ENCODE results near the gene CGB1. TPM values are rescaled to one million over a fixed set of nuclear protein-coding genes. Genes with fewer than 3 reads are reported as not detected.
A peak's percentile ranks its signal among the peaks of the same experiment; 100 is the strongest.

CGB1 gene
- polyA plus RNA-seq, 1 of the 3 experiments (the other 2 are of a cell fraction), result not detected

DNA sequence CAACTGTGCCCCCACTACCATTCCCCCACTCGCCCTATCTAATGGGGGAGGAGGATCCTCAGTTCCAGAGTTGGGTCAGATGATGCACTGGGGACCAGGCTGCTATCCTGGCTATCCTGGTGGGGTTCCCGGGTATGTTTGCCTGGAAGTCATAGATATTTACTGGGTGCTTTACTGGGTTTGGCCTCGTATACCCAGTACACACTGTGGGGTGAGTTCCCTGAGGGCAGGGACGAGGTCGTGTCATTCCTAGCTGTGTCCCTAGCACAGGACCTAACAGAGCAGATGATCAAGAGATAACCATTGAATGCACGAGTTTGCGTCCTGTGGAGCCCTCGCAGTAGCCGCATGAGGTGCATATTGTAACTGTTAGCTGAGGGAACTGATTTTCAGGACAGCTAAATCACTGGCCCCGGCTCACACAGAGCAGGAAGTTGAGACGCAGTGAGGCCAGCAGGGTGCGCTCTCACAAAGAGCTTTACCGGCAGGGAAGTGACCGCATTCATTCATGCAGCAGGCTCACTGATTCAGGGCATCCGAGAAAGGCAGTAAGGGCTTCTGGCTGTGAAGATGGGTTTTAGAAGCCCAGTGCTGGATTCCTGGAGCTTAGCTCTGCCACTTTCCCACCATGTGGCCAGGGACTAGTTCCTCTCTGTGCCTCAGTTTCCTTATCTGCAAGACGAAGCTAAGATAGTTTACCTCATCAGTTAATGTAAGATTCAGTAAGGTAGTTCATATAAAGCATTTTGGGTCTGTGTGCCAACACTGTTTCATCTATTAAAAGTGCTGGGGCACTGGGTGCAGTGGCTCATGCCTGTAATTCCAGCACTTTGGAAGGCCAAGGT, 37.0 kb downstream of the CGB1 start:
- H3F3A ChIP-seq (replicated peaks; ENCODE audit: insufficient read depth), result no peaks in the 10 kb centered on the region
- TF ChIP-seq NFIC (IDR thresholded peaks at IDR 0.05; ENCODE audit: borderline replicate concordance) (no peak), RAD21 (IDR thresholded peaks at IDR 0.05; ENCODE audit: low read length) (peak; percentile 39)
- TF ChIP-seq, protein P1, sequence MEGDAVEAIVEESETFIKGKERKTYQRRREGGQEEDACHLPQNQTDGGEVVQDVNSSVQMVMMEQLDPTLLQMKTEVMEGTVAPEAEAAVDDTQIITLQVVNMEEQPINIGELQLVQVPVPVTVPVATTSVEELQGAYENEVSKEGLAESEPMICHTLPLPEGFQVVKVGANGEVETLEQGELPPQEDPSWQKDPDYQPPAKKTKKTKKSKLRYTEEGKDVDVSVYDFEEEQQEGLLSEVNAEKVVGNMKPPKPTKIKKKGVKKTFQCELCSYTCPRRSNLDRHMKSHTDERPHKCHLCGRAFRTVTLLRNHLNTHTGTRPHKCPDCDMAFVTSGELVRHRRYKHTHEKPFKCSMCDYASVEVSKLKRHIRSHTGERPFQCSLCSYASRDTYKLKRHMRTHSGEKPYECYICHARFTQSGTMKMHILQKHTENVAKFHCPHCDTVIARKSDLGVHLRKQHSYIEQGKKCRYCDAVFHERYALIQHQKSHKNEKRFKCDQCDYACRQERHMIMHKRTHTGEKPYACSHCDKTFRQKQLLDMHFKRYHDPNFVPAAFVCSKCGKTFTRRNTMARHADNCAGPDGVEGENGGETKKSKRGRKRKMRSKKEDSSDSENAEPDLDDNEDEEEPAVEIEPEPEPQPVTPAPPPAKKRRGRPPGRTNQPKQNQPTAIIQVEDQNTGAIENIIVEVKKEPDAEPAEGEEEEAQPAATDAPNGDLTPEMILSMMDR (IDR thresholded peaks at IDR 0.05), result peak; percentile 66
- ChIA-PET CTCF (interaction anchor here (0.5 to 5.4 kb wide), 21 partner anchors 9 to 198 kb away, joined by 3 to 68 read pairs (median 4); partner anchors contain the start of genes KCNA7 and LIN7B), POLR2A (interaction anchor here (0.6 to 1.2 kb wide), 2 partner anchors 9 to 490 kb away, joined by 3 read pairs; no protein-coding TSS in a partner anchor)
- H3K9ac ChIP-seq, result no peak overlapping the region
- peak; percentile 65 for DNase-seq
- no peaks in the 10 kb centered on the region for H4K20me1 ChIP-seq (ENCODE audit: insufficient read depth)
- H3K79me2 ChIP-seq (ENCODE audit: insufficient read depth), result peaks cover 78% of the 10 kb centered on the region
- 84% methylated on average over 13 of the region's 16 CpGs for WGBS (ENCODE audit: low lambda C conversion rate)
- H3K9me2 ChIP-seq, result no peaks in the 10 kb centered on the region
- peaks cover 10 to 14% of the 10 kb centered on the region in 2 experiments for H3K36me3 ChIP-seq (replicated peaks in 1 of 2; ENCODE audit: control insufficient read depth in 1 of 2, insufficient read depth in 2 of 2, low read length in 1 of 2)
- H3K9me3 ChIP-seq, result no peaks in the 10 kb centered on the region
- H2AFZ ChIP-seq (ENCODE audit: low read depth), result no peak overlapping the region
- H3K27ac ChIP-seq (ENCODE audit: low read depth in 2 of 2, low read length in 1 of 2), result no peak overlapping the region
- no peaks in the 10 kb centered on the region for H3K27me3 ChIP-seq (ENCODE audit: insufficient read depth)
- H3K4me2 ChIP-seq, result no peak overlapping the region
- no peak overlapping the region; a peak in 1 of 4 replicates for H3K4me3 ChIP-seq (ENCODE audit: low read depth in 2 of 2, low read length in 1 of 2)
- peaks cover 0 to 7% of the 10 kb centered on the region in 2 experiments; a peak in 1 of 4 replicates for H3K4me1 ChIP-seq (ENCODE audit: control insufficient read depth in 1 of 2, insufficient read depth in 2 of 2, low read depth in 1 of 2, low read length in 1 of 2)

DNA sequence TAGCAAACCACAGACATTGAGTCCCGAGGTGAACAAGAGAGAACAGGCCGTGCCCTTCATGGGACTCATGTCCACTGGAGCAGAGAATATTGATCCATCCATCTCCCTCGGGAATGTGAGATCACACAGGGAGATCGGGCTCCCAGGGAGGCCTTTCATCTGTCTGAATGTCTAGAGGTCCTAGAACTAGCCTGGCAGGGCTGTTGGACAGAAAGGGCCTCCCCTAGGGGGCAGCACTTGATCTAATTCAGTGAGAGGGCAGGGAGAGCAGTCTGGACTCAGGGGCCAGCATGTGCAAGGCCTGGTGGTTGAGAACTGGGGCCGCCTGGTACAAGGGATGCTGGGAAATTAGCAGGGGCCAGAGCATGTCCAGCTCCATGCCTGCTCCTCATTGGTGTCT, 38.7 kb downstream of the CGB1 start:
- Histone ChIP-seq H3F3A (replicated peaks; ENCODE audit: insufficient read depth) (peaks cover 3% of the 10 kb centered on the region), H3K4me2 (no peak overlapping the region), H3K9me2 (no peaks in the 10 kb centered on the region), H4K20me1 (ENCODE audit: insufficient read depth) (no peaks in the 10 kb centered on the region), H3K79me2 (ENCODE audit: insufficient read depth) (peaks cover 88% of the 10 kb centered on the region), H3K27ac (ENCODE audit: low read depth in 2 of 2, low read length in 1 of 2) (no peak overlapping the region), H2AFZ (ENCODE audit: low read depth) (no peak overlapping the region), H3K9me3 (no peaks in the 10 kb centered on the region), H3K9ac (no peak overlapping the region), H3K4me1 (ENCODE audit: control insufficient read depth in 1 of 2, insufficient read depth in 2 of 2, low read depth in 1 of 2, low read length in 1 of 2) (peaks cover 0 to 10% of the 10 kb centered on the region in 2 experiments; a peak in 1 of 4 replicates), H3K36me3 (replicated peaks in 1 of 2; ENCODE audit: control insufficient read depth in 1 of 2, insufficient read depth in 2 of 2, low read length in 1 of 2) (peaks cover 0 to 5% of the 10 kb centered on the region in 2 experiments), H3K27me3 (ENCODE audit: insufficient read depth) (no peaks in the 10 kb centered on the region), H3K4me3 (ENCODE audit: low read depth in 2 of 2, low read length in 1 of 2) (no peak overlapping the region; a peak in 1 of 4 replicates)
- TF ChIP-seq, protein P1 (IDR thresholded peaks at IDR 0.05), result peak; percentile 71
- TF ChIP-seq, protein P2, sequence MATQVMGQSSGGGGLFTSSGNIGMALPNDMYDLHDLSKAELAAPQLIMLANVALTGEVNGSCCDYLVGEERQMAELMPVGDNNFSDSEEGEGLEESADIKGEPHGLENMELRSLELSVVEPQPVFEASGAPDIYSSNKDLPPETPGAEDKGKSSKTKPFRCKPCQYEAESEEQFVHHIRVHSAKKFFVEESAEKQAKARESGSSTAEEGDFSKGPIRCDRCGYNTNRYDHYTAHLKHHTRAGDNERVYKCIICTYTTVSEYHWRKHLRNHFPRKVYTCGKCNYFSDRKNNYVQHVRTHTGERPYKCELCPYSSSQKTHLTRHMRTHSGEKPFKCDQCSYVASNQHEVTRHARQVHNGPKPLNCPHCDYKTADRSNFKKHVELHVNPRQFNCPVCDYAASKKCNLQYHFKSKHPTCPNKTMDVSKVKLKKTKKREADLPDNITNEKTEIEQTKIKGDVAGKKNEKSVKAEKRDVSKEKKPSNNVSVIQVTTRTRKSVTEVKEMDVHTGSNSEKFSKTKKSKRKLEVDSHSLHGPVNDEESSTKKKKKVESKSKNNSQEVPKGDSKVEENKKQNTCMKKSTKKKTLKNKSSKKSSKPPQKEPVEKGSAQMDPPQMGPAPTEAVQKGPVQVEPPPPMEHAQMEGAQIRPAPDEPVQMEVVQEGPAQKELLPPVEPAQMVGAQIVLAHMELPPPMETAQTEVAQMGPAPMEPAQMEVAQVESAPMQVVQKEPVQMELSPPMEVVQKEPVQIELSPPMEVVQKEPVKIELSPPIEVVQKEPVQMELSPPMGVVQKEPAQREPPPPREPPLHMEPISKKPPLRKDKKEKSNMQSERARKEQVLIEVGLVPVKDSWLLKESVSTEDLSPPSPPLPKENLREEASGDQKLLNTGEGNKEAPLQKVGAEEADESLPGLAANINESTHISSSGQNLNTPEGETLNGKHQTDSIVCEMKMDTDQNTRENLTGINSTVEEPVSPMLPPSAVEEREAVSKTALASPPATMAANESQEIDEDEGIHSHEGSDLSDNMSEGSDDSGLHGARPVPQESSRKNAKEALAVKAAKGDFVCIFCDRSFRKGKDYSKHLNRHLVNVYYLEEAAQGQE (IDR thresholded peaks at IDR 0.05; ENCODE audit: low read depth, low read length), result no peak
- TF ChIP-seq, protein P3, sequence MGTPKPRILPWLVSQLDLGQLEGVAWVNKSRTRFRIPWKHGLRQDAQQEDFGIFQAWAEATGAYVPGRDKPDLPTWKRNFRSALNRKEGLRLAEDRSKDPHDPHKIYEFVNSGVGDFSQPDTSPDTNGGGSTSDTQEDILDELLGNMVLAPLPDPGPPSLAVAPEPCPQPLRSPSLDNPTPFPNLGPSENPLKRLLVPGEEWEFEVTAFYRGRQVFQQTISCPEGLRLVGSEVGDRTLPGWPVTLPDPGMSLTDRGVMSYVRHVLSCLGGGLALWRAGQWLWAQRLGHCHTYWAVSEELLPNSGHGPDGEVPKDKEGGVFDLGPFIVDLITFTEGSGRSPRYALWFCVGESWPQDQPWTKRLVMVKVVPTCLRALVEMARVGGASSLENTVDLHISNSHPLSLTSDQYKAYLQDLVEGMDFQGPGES (IDR thresholded peaks at IDR 0.05; ENCODE audit: low read depth, low read length), result no peak
- no peak for TF ChIP-seq GABPA (IDR thresholded peaks at IDR 0.05; ENCODE audit: low read depth)
- TF ChIP-seq, protein P4, sequence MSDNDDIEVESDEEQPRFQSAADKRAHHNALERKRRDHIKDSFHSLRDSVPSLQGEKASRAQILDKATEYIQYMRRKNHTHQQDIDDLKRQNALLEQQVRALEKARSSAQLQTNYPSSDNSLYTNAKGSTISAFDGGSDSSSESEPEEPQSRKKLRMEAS (IDR thresholded peaks at IDR 0.05; ENCODE audit: low read depth), result no peak
- peak; percentile 37; the same call in 1 of the 2 replicates for TF ChIP-seq RAD21 (IDR thresholded peaks at IDR 0.05; ENCODE audit: low read length)
- no peak for TF ChIP-seq SIN3A (IDR thresholded peaks at IDR 0.05; ENCODE audit: borderline replicate concordance, low read depth, low read length)
- CTCF ChIA-PET, result interaction anchor here (0.5 to 5.4 kb wide), 13 partner anchors 12 to 267 kb away, joined by 3 to 68 read pairs (median 3); partner anchors contain the start of gene CGB7
- DNase-seq, result peak; percentile 69
- whole genome bisulfite sequencing (ENCODE audit: low lambda C conversion rate), result 74% methylated on average over 4 of the region's 5 CpGs
- POLR2A ChIA-PET, result no interaction called here

Measured in SK-N-SH (cell line).